Fibroblast of upper back skin (primary cell): ENCODE results near the gene EIF3K.
"Not testable (repeated sequence)": the region's sequence is repeated elsewhere in the genome, so short reads cannot be mapped to it uniquely, and the experiment has no call there.

Experiments
- DNase-seq: peaks from one replicate; pipeline ENCODE4 v3.0.0-alpha.2; 2013

Gene EIF3K, protein sequence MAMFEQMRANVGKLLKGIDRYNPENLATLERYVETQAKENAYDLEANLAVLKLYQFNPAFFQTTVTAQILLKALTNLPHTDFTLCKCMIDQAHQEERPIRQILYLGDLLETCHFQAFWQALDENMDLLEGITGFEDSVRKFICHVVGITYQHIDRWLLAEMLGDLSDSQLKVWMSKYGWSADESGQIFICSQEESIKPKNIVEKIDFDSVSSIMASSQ

GRCh38 chr19:38618590-38619360 is at the start of gene EIF3K:
Gene EIF3K, plus strand, starts transcription at chr19:38619188. Its CDS starts 81 bp downstream, at chr19:38619269.
- peak; percentile 99 for DNase-seq

DNA sequence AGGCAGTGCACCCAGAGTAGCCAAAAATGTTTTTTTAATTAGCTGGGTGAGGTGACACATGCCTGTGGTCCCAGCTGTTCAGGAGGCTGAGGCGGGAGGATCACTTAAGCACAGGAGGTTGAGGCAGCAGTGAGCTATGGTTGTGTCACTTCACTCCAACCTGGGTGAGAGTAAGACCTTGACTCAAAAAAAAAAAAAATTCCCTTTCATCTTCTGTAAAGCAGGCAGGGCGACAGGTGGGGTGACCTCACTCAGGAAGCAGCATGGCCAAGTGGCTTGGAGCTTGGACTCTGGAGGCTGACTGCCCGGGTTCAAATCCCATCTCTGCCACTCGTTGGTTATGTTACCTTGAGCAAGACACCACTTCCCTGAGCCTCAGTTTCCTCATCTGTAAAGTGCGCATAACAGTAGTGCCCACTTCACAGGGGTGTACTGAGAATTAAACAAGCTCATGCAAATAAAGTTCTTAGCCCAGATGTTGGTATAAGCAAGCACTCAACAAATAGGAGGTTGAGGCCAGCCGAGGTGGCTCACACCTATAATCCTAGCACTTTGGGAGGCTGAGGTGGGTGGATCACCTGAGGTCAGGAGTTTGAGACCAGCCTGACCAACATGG is 49.5 kb upstream of the EIF3K start:
- DNase-seq: no peak

DNA sequence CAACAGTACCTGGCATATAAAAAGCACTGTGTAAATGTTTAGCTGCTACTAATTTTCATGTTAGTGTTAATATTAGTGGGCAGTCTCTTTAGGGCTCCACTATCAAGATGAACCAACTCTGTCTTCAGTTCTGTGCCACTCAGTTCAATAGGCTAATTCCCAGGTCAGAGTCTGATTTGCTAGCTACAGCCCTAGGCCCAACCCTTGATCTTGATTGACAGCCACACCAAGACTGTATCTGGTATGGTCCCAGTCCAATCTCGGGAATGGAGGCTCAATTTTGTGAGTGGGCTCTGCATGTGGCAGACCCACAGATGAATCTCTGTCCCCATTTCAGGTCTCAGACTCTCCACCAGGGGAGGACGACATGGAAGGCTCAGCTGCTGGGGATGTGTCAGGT is 47.3 kb upstream of the EIF3K start:
- DNase-seq: no peak

DNA sequence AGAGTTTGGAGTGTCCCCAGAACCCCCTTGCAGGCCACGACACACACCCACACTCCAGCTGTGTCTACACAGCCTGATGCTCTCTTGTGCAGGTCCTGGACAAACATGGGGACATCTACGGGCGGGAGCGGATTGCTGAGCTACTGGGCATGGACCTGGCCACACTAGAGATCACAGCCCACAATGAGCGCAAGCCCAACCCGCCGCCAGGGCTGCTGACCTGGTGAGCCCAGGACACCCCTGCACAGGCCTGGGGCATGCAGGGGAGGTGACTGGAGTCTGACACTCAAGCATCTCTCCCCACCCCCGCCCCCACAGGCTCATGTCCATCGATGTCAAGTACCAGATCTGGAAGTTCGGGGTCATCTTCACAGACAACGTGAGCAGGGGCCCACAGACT is 41.2 kb upstream of the EIF3K start:
- no peak for DNase-seq

DNA sequence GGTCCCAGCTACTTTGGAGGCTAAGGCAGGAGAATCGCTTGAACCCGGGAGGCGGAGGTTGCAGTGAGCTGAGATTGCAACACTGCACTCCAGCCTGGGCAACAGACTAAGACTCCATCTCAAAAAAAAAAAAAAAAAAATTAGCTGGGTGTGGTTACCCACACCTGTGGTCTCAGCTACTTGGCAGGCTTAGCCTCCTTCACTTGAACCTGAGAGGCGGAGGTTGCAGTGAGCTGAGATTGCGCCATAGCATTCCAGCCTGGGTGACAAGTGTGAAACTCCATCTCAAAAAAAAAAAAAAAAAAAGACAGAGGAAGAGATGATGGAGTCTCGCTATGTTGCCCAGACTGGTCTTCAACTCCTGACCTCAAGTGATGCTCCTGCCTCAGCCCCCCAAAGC is 39.7 kb upstream of the EIF3K start:
- not testable (repeated sequence) for DNase-seq

DNA sequence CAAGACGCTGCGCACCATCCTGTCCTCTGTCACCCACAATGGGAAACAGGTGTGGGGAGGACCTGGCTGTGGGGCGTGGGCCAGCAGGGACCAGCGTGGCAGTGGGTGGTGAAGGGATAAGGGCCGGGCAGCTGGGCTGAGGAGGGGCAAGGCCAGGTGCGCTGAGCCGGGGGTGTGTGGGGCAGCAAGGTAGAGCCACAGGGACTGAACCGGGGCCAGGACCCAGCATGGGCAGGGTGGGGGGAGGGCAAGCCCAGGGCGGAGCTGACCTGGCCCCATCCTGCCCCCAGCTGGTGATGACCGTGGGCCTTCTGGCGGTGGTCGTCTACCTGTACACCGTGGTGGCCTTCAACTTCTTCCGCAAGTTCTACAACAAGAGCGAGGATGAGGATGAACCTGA is 38.9 kb upstream of the EIF3K start:
- DNase-seq: no peak

DNA sequence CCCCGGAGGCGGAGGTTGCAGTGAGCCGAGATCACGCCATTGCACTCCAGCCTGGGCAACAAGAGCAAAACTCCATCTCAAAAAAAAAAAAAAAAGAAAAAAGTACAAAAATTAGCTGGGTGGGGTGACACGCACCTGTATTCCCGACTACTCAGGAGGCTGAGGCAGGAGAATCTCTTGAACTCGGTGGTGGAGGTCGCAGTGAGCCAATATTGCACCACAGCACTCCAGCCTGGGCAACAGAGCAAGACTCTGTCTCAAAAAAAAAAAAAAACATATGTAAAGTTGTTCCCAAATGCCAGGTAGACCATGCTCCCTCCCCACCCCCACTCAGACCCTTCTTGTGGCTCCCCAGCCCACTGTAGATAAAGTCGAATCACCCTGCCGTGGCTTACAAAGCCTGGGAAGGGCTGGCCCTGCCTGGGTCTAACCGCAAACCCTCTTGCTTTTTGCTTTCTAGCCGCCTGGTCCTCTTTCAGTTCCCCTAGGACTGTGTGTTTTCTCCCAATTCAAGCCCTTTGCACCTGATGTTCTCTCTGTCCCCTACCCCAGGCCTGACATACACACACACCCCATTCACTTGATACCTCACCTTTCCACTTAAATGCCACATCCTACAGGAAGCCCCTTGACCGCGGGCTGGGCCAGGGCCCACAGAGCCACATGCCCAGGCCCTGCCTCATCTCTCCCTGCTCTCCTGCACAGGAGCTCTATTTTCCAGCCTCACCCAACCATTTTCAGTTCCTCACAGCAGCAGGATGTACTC is 35.6 kb upstream of the EIF3K start:
- no peak for DNase-seq

DNA sequence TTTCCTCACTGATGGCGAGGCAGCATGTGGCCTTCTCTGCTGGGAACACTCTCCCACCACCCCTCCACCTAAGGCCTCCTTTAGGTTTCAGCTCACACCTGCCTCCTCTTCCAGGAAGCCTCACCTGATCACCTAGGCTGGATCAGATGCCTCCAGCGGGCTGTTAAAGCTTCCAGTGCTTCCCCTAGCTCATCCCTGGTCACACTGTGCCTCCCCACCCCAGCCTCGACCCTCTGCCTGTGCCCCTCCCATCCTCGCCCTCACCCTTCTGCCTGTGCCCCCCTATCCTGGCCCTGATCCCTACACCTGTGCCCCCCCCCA is 35.0 kb upstream of the EIF3K start:
- no peak for DNase-seq

DNA sequence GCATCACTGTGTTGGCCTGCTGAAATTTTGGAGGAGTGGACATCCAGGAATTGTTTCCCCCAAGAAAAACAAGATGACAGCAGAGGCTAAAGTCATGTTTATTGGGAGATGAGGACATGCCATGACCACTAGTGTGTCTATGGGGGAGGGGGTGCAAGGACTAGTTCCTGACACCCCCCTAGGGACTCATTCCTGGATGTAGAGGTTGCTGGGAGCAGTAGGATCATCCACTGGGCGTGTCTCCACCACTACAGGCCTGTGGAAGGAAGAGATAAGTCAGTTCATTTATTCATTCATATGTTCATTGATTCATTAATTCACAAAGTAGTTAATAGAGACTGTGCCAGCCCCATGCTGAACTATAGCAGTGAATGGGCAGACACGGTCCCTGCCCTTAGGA is 31.4 kb upstream of the EIF3K start:
- no peak for DNase-seq

GRCh38 chr19:38588041-38588440 is 30.9 kb upstream of the EIF3K start:
- no peak for DNase-seq

GRCh38 chr19:38592940-38593339 is 26.0 kb upstream of the EIF3K start:
- no peak for DNase-seq

GRCh38 chr19:38596057-38596981 is 22.7 kb upstream of the EIF3K start:
- no peak for DNase-seq

- DNase-seq: no peak
These were observed 21.9 kb upstream of the EIF3K start for GRCh38 chr19:38597075-38597474.

DNA sequence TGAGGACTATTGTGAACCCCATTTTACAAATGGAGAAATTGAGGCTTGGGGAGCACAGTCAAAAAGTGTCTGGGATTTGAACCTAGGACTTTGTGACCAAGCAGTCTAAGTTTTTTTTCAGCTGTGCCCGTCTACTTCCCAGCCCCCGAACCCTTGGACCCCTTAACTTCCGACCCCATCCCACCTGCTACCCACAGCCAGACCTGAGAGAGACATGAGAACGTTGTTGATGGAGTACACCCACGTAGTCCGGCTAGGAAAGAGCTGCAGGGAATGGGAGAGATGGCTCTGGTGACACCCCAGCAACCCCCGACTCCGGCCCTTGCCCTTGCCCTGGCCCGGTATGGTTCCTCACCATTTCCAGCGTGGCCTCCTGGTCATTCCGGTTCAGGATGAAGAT is 19.3 kb upstream of the EIF3K start:
- DNase-seq: no peak

GRCh38 chr19:38602856-38603255 is 16.1 kb upstream of the EIF3K start:
- not testable (repeated sequence) for DNase-seq

DNA sequence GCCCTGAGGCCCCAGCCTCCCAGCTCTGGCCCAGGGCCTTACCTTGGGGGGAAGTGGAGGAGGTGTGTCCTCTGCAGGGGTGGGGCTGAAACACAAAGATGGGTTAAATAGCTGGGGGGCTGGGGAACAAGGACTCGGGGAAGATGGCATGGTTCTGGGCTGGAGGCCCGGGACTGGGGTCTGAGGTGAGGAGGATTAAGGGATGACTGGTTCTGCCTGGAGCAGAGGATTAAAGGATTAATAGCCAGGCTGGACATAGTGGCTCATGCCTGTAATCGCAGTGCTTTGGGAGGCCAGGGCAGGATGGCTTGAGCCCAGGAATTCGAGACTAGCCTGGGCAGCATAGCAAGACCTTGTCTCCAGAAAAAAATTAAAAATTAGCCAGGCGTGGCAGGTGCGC is 12.9 kb upstream of the EIF3K start:
- DNase-seq: no peak

DNA sequence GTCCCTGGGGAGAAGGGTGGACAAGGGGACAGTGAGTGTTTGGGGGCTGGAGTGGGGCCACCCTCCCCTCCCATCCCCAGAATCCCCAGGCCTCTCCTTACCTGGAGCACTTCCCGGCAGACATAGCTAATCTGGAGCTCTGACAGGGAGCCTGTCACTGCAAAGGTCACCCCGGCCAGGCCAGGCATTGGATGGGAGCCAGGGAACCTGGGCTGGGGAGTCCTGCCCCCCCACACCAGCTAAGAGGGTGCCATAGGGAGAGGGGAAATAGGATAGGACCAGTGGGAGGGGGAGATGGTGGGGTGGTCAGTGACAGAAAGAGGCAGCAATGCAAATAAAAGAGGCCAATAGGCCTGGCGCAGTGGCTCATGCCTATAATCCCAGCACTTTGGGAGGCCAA is 4.7 kb upstream of the EIF3K start:
- no peak for DNase-seq

DNA sequence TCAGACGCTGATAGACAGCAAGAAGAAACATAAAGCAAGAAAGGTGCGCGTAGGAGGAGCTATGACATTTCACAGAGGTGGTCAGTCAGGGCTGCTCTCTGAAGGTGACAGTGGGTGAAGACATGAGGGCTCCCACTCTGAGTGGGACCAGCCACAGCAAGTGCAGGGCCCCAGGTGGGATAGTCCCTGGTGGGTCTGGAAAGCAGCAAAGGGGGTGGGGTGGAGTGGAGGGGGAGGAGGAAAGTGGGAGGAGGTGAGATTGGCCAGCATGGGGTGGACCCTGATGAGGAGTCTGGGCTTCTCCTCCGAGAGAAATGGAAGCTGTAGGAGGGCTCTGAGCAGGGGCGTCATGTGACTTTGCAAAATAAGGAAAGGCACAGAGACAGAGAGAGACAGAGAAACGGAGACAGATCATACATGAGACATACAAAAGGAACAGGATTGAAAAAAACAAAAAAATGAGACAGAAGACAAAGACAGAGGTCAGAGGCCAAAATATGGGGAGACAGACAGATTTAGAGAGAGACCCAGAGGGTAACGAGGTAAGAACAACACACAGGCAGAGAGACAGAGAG is 3.9 kb upstream of the EIF3K start:
- no peak for DNase-seq

DNA sequence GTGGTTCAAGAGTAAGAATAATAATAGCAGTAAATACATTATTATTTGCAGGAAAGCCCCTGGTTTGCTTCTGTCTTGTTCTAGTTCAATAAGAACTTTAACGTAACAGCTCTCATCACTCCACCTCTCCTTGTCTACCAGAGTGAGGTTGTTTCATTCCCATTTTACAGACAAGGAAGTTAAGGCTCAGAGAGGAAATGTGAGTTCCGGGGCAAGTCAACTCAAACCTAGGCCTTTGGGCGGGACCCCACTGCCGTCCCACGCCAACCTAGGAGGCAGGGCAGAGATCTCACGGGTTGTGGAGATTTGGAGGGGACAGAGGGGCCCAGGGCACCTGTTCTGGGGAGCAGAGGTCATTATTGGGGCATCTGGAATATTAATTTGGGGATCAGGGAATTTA is 2.7 kb upstream of the EIF3K start:
- DNase-seq: no peak

GRCh38 chr19:38617283-38617763 is 1.7 kb upstream of the EIF3K start:
- no peak for DNase-seq

- no peak for DNase-seq
These were observed 1.0 kb upstream of the EIF3K start, which contains the start of gene MAP4K1 for GRCh38 chr19:38617764-38618589. Gene MAP4K1, minus strand, starts transcription at chr19:38617953. Its CDS starts 58 bp downstream, at chr19:38617895.
